ENCODE data around the gene PSMC1.
A peak's percentile ranks its signal among the peaks of the same experiment; 100 is the strongest.

The PSMC1 gene

GRCh38 chr14:90301668-90302090, 45.3 kb downstream of the PSMC1 start:
- TF ChIP-seq, protein P1, sequence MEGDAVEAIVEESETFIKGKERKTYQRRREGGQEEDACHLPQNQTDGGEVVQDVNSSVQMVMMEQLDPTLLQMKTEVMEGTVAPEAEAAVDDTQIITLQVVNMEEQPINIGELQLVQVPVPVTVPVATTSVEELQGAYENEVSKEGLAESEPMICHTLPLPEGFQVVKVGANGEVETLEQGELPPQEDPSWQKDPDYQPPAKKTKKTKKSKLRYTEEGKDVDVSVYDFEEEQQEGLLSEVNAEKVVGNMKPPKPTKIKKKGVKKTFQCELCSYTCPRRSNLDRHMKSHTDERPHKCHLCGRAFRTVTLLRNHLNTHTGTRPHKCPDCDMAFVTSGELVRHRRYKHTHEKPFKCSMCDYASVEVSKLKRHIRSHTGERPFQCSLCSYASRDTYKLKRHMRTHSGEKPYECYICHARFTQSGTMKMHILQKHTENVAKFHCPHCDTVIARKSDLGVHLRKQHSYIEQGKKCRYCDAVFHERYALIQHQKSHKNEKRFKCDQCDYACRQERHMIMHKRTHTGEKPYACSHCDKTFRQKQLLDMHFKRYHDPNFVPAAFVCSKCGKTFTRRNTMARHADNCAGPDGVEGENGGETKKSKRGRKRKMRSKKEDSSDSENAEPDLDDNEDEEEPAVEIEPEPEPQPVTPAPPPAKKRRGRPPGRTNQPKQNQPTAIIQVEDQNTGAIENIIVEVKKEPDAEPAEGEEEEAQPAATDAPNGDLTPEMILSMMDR (IDR thresholded peaks at IDR 0.05): no peak
- H3K4me3 ChIP-seq: peak overlapping the region; percentile 5
- no peak for DNase-seq (ENCODE audit: low spot score)
- H3K27ac ChIP-seq: peak overlapping the region; percentile 46 to 54

DNA sequence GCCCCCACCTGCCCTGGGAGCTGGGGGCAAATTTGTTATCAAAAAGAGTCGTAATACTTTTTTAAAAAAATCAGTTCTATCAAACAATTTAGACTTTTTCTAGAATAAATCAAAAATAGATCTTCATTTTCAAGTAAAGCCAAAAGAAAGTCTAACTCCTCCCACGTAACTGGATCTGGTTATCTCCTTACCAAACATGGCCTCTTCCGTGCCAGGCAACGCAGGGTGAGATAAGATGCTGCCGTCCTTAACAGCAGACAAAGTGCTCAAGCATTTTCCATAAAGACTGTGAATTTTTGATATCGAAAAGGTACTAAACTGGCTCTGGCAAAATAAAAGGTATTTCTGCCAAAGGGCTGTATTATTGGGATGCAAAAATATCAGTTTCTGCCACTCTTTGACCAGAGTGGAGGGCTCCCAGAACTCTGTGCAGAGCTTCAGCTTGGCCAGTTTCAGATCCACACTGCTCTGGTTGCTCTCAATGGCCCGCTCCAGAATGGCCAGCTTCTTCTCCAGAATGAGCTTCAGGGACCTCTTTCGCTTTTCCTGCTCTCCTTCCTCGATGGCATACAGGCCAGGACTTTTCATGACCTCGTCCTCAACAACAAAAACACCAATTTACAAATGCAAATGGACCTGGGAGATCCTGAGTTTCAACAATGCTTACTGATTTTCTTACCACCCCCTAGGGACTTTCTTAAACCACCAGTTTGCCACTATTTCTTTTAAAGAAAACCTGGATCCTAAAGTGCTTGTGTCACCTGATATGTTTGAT, 46.4 kb downstream of the PSMC1 start:
- no peak overlapping the region for H3K4me3 ChIP-seq
- peak overlapping the region; percentile 14 to 54 for H3K27ac ChIP-seq
- TF ChIP-seq, protein P1 (IDR thresholded peaks at IDR 0.05): no peak
- no peak for DNase-seq (ENCODE audit: low spot score)

DNA sequence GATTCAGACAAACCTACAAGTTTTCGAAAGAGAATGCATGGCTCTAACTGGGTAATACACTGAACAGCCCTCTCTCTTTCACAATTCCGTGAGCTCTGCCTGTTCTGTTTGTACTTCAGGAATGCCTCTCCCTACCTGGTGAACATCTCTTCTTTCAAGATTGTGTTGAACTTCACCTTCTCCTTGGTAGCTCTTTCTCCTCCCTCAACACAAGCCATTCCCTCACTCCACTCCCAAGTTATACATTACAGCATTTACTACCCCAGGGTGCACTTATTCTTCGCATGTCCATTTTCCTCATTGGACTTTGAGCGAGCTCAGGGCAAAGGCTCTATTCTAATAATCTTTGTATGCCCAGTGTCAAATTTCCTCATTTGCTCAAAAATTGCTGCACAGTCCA, 47.1 kb downstream of the PSMC1 start:
- DNase-seq (ENCODE audit: low spot score): no peak
- Histone ChIP-seq H3K4me3 (no peak overlapping the region), H3K27ac (no peak overlapping the region)
- TF ChIP-seq, protein P1 (IDR thresholded peaks at IDR 0.05): no peak

DNA sequence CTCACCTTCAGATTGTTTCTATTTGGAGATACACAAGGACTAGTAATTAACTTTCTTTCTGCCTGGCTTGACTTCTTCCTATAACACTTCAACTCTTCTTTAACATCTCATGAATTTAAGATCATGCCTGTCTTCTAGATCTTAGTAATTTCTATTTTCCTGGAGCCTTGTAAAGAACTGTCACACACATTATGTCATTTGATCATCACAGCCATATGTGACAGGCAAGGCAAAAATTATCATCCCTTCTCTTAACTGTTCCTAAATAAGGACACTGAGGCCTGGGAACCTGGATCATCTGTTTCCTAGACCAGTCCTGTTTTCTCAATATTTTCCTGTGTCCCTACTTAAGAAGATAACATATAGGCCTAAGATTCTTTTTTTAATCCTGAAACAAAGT, 48.1 kb downstream of the PSMC1 start:
- Histone ChIP-seq H3K27ac (no peak overlapping the region), H3K4me3 (no peak overlapping the region)
- DNase-seq (ENCODE audit: low spot score): no peak
- TF ChIP-seq, protein P1 (IDR thresholded peaks at IDR 0.05): no peak

GRCh38 chr14:90305176-90305601, 48.8 kb downstream of the PSMC1 start:
- TF ChIP-seq, protein P1 (IDR thresholded peaks at IDR 0.05): no peak
- H3K4me3 ChIP-seq: no peak overlapping the region
- DNase-seq (ENCODE audit: low spot score): no peak
- H3K27ac ChIP-seq: no peak overlapping the region

DNA sequence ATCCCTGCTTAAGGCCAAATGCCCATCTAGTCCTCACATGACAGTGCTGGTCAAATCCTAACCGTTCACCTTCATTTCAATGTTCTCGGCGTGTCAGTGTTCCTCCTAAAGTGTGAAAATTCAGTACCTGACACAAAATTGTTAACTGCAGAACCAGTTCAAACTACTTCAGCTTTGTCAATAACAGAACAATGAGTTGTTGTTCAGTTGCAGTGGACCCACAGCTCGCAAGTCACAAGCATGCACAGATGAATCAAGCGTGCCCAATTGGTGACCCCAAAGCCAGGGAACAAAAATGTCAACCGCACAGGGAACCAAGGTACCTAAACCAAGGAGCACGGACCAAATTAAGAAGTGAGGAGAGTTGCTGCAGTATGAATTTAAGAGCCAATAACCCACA, 52.2 kb downstream of the PSMC1 start:
- no peak overlapping the region for H3K4me3 ChIP-seq
- H3K27ac ChIP-seq: no peak overlapping the region
- TF ChIP-seq, protein P1 (IDR thresholded peaks at IDR 0.05): no peak
- no peak for DNase-seq (ENCODE audit: low spot score)

DNA sequence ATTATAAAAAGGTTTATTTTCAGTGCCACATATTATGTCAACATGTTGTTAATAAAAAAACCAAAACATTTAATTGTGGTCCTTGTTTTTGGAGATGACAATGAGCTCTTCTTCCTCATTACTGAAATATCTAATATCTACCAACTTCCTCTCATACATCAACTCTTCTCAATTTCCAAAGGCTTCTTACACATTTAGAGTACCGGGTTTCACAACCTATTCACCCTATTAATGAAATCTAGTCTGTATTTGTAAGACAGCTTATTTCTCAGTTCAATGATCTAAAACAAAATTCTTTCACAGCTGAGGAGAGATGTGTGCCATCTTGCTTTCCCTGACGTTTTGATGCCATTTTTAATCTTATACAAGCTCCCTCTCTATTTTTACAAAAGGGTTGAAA, 60.9 kb downstream of the PSMC1 start:
- Histone ChIP-seq H3K4me3 (no peak overlapping the region), H3K27ac (no peak overlapping the region)
- TF ChIP-seq, protein P1 (IDR thresholded peaks at IDR 0.05): no peak
- no peak for DNase-seq (ENCODE audit: low spot score)
